T-helper 2 cell treated with Interferon-gamma antibody and Interleukin-4, amounts not matched to agents 100 ng/mL and 5 ng/mL, for 36 hours (primary cell): Measurements from ENCODE around the gene NUP93. TPM values are rescaled to one million over a fixed set of nuclear protein-coding genes. Genes with fewer than 3 reads are reported as not detected.

Experiments
- intact Hi-C: fragments of 100-400 bp; cut with micrococcal nuclease; formaldehyde crosslinking; loops from one replicate; pipeline ENCODE4 v1.15.1; 2023
- total RNA-seq: library from RNA; stranded (reverse); gene quantifications from 2 replicates; pipeline ENCODE4 v1.2.3, GENCODE V29; 2022

The NUP93 gene
- total RNA-seq, 1 donor from 2014 or later: 101 TPM

GRCh38 chr16:56847173-56847910, 117.4 kb downstream of the NUP93 start:
- intact Hi-C loops: no loop called here

GRCh38 chr16:56848029-56848936, 118.4 kb downstream of the NUP93 start:
- intact Hi-C loops: no loop called here

GRCh38 chr16:56848955-56849689, 119.2 kb downstream of the NUP93 start:
- intact Hi-C loops: no loop called here

- intact Hi-C loops: no loop called here
These were observed 120.1 kb downstream of the NUP93 start for GRCh38 chr16:56849690-56850680.

GRCh38 chr16:56851671-56852400, 121.9 kb downstream of the NUP93 start:
- intact Hi-C loops: no loop called here

- intact Hi-C loops: no loop called here
These were observed 122.4 kb downstream of the NUP93 start for GRCh38 chr16:56852401-56852730.

GRCh38 chr16:56852968-56853367, 123.0 kb downstream of the NUP93 start:
- intact Hi-C loops: no loop called here

- intact Hi-C loops: no loop called here
These were observed 125.3 kb downstream of the NUP93 start for GRCh38 chr16:56855201-56855600.

GRCh38 chr16:56855946-56856345, 126.0 kb downstream of the NUP93 start:
- intact Hi-C loops: no loop called here

GRCh38 chr16:56856876-56857447, 127.0 kb downstream of the NUP93 start:
- intact Hi-C loops: no loop called here

GRCh38 chr16:56858374-56858773, 128.4 kb downstream of the NUP93 start:
- intact Hi-C loops: no loop called here

GRCh38 chr16:56859636-56860035, 129.7 kb downstream of the NUP93 start:
- intact Hi-C loops: loop anchor here (5.0 kb wide), 1 partner anchor 77 kb away; no protein-coding TSS in a partner anchor

GRCh38 chr16:56860226-56861020, 130.5 kb downstream of the NUP93 start:
- intact Hi-C loops: loop anchor here (5.0 kb wide), 1 partner anchor 78 kb away; no protein-coding TSS in a partner anchor

GRCh38 chr16:56861092-56861610, 131.2 kb downstream of the NUP93 start:
- intact Hi-C loops: loop anchor here (5.0 kb wide), 1 partner anchor 79 kb away; no protein-coding TSS in a partner anchor

- intact Hi-C loops: loop anchor here (5.0 kb wide), 1 partner anchor 79 kb away; no protein-coding TSS in a partner anchor
These were observed 131.8 kb downstream of the NUP93 start for GRCh38 chr16:56861756-56862155.

GRCh38 chr16:56862776-56863175, 132.8 kb downstream of the NUP93 start:
- intact Hi-C loops: loop anchor here (5.0 kb wide), 1 partner anchor 80 kb away; no protein-coding TSS in a partner anchor

- intact Hi-C loops: loop anchor here (5.0 kb wide), 1 partner anchor 83 kb away; no protein-coding TSS in a partner anchor
These were observed 135.0 kb downstream of the NUP93 start, which contains the start of gene SLC12A3 for GRCh38 chr16:56864960-56865359. Gene SLC12A3 (plus strand): TSS chr16:56865207. CDS start chr16:56865236, 29 bp downstream.
